DND-41 (cell line): ENCODE data around the gene TBX22.

Experiments
- ATAC-seq: fragments of 200-7000 bp; cut with Tn5 transposase; 3 replicates; pipeline ENCODE4 v1.9.1; 2021; ENCODE audit warnings: low read depth; ENCODE audit not compliant: insufficient read depth
- DNase-seq: peaks from one replicate; pipeline ENCODE4 v3.0.0-alpha.2; 2020
- H2AFZ ChIP-seq: 2 replicates; pipeline ENCODE4 v1.6.0; 2012; ENCODE audit warnings: low read depth, low read length
- H3K27ac ChIP-seq: 2 replicates; pipeline ENCODE4 v1.5.1; 2012; ENCODE audit warnings: low read length, inconsistent platforms
- H3K27me3 ChIP-seq: fragments of 200-600 bp; sonication (generic); 2 replicates; pipeline ENCODE4 v1.6.0; 2012; ENCODE audit warnings: low read length, mild to moderate bottlenecking, inconsistent platforms; ENCODE audit not compliant: insufficient read depth, poor library complexity
- H3K36me3 ChIP-seq: 2 replicates; pipeline ENCODE4 v1.5.1; 2012; ENCODE audit warnings: low read length, inconsistent platforms; ENCODE audit not compliant: insufficient read depth
- H3K4me1 ChIP-seq: 2 replicates; pipeline ENCODE4 v1.5.1; 2012; ENCODE audit warnings: mild to moderate bottlenecking, low read length; ENCODE audit not compliant: insufficient read depth
- H3K4me2 ChIP-seq: 2 replicates; pipeline ENCODE4 v1.6.0; 2012; ENCODE audit warnings: mild to moderate bottlenecking, moderate library complexity, low read length, inconsistent platforms; ENCODE audit not compliant: insufficient read depth
- H3K4me3 ChIP-seq, 2 experiments: fragments of 200-600 bp in 1 of 2; shearing (Covaris generic) in 1 of 2; 2 replicates each; pipeline ENCODE4 v1.5.1; 2012 to 2016; ENCODE audit warnings: inconsistent platforms in 2 of 2, low read length in 2 of 2, mild to moderate bottlenecking in 2 of 2, low read depth in 1 of 2, moderate library complexity in 1 of 2
- H3K79me2 ChIP-seq: 2 replicates; pipeline ENCODE4 v1.6.0; 2012; ENCODE audit warnings: low read length, inconsistent platforms; ENCODE audit not compliant: insufficient read depth
- H3K9ac ChIP-seq: 2 replicates; pipeline ENCODE4 v1.6.0; 2012; ENCODE audit warnings: low read depth, mild to moderate bottlenecking, inconsistent platforms, low read length, moderate library complexity
- H3K9me3 ChIP-seq: 2 replicates; pipeline ENCODE4 v1.5.1; 2012; ENCODE audit warnings: low read length, moderate library complexity, mild to moderate bottlenecking, inconsistent platforms; ENCODE audit not compliant: insufficient read depth, severe bottlenecking
- H4K20me1 ChIP-seq: 2 replicates; pipeline ENCODE4 v1.6.0; 2012; ENCODE audit warnings: low read length; ENCODE audit not compliant: insufficient read depth
- EZH2 ChIP-seq: IDR thresholded peaks from 3 replicates; pipeline ENCODE4 v1.6.1; 2012; ENCODE audit warnings: borderline replicate concordance, low read depth, mild to moderate bottlenecking, moderate library complexity, low read length, inconsistent platforms; ENCODE audit not compliant: severe bottlenecking
- TF ChIP-seq, protein P1 (sequence below): IDR thresholded peaks from 2 replicates; pipeline ENCODE4 v1.5.1; 2012; ENCODE audit warnings: borderline replicate concordance, low read length, moderate library complexity, mild to moderate bottlenecking; ENCODE audit not compliant: poor library complexity, severe bottlenecking; ENCODE audit errors: extremely low read depth

Gene TBX22

DNA sequence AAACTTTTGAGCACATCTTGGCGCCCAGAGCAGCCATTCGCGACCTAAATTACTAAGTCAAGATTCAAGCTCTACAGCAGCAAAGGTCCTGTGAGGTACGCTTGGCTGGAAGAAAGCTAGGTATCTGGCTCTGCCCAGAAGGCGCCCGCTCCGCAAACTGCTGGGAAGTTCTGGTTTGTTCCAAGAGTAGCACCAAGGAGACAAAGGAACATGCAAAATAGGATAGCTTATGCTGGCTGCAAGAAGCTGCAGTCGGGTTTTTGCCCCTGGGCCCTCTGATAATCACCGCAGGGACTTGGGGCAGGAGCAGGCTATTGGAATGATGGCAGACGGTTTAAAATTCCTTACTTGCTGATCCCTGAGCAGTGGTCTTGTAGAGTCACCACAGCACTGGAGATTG lies 3.0 kb upstream of the TBX22 start:
- H3K79me2 ChIP-seq, result no peaks in the 10 kb centered on the region
- H3K36me3 ChIP-seq, result no peaks in the 10 kb centered on the region
- no peak overlapping the region for H3K27ac ChIP-seq
- no peak overlapping the region for H3K4me2 ChIP-seq
- no peak overlapping the region for H2AFZ ChIP-seq
- TF ChIP-seq, protein P1, sequence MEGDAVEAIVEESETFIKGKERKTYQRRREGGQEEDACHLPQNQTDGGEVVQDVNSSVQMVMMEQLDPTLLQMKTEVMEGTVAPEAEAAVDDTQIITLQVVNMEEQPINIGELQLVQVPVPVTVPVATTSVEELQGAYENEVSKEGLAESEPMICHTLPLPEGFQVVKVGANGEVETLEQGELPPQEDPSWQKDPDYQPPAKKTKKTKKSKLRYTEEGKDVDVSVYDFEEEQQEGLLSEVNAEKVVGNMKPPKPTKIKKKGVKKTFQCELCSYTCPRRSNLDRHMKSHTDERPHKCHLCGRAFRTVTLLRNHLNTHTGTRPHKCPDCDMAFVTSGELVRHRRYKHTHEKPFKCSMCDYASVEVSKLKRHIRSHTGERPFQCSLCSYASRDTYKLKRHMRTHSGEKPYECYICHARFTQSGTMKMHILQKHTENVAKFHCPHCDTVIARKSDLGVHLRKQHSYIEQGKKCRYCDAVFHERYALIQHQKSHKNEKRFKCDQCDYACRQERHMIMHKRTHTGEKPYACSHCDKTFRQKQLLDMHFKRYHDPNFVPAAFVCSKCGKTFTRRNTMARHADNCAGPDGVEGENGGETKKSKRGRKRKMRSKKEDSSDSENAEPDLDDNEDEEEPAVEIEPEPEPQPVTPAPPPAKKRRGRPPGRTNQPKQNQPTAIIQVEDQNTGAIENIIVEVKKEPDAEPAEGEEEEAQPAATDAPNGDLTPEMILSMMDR, result no peak
- no peak for TF ChIP-seq EZH2
- no peak for ATAC-seq
- no peaks in the 10 kb centered on the region for H3K4me1 ChIP-seq
- H3K9me3 ChIP-seq, result no peaks in the 10 kb centered on the region
- H3K27me3 ChIP-seq, result no peaks in the 10 kb centered on the region
- no peak overlapping the region for H3K9ac ChIP-seq
- H3K4me3 ChIP-seq, result no peak overlapping the region
- no peaks in the 10 kb centered on the region for H4K20me1 ChIP-seq
- no peak for DNase-seq

DNA sequence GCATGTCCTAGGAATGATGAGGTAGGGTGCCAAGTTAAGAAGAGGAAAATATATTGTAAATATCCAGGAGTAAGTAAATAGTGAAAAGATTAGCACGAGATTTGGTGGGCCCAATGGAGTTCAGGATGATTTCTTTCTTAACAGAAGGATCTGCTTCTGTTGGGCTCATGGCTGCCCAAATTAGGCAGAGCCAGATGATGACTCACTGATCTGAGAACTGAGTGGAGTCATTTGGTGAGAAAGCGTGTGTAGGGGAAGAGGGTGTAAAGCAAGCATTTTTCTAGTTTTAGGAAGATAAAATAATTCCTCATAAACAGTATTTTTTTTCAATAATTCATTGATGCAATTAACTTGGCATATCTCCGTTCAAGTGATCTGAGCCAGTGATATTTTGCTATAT lies 1.6 kb downstream of the TBX22 start:
- TF ChIP-seq, protein P1, result no peak
- no peak for TF ChIP-seq EZH2
- Histone ChIP-seq H3K9me3 (no peaks in the 10 kb centered on the region), H3K4me1 (no peaks in the 10 kb centered on the region), H3K27ac (no peak overlapping the region), H3K27me3 (no peaks in the 10 kb centered on the region), H3K36me3 (no peaks in the 10 kb centered on the region), H3K79me2 (no peaks in the 10 kb centered on the region), H3K9ac (no peak overlapping the region), H2AFZ (no peak overlapping the region), H4K20me1 (no peaks in the 10 kb centered on the region), H3K4me2 (no peak overlapping the region), H3K4me3 (no peak overlapping the region)
- no peak for DNase-seq
- ATAC-seq, result no peak

DNA sequence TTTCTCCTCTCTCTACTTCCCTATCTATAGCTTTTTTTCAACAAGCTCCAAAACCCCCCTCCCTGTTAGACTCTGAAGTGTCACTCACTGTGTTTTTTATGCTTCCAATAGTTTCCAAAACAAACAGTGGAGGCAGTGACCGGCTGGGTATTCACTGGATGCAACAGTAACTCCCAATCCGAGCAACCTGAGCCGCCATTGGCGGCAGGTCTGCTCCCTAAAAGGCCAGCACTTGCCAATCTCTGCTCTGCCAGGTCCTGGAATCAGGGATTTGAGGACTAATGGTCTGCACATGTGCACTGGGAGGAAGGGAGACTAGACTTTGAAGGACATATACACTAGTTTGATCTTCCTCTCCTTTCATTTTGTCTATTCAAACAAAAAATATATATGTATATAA lies 7.1 kb downstream of the TBX22 start:
- Histone ChIP-seq H3K9ac (no peak overlapping the region), H2AFZ (no peak overlapping the region), H3K4me2 (no peak overlapping the region), H3K9me3 (no peaks in the 10 kb centered on the region), H3K27ac (no peak overlapping the region), H3K4me3 (no peak overlapping the region), H4K20me1 (no peaks in the 10 kb centered on the region), H3K27me3 (no peaks in the 10 kb centered on the region), H3K79me2 (no peaks in the 10 kb centered on the region), H3K4me1 (no peaks in the 10 kb centered on the region), H3K36me3 (no peaks in the 10 kb centered on the region)
- ATAC-seq (no peak), DNase-seq (no peak)
- TF ChIP-seq, protein P1, result no peak
- no peak for TF ChIP-seq EZH2

DNA sequence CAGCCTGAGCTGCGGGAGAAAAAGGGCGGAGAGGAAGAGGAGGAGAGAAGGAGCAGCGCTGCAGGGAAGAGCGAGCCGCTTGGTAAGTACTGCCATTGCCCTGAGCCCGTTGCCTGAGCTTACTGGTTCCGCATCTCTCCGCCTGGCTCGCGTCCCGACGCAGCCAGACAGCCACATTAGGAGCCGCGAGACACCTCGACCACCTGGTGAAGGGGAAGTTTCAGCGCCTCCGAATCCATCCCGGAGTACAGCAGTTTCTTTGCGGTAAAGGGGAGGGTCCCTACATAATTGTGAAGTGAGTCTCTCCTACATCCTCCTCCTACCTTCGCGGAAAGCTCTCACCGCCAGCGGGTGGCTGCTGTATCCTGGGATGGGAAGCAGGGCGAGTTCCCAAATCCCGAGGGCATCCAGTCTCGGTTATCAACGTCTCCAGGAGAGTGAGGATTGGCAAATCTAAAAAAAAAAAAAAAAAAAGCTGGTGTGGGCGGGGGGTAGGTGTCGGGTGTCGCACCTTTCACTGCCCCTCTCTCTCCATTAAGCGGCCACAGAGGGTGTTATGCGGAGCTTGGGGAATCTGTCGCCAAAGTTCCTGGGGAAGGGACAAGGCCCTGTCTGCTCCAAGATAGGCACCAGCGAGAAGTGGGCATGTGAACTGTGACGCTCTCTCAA lies 7.9 kb downstream of the TBX22 start:
- H3K27me3 ChIP-seq, result no peaks in the 10 kb centered on the region
- H4K20me1 ChIP-seq, result no peaks in the 10 kb centered on the region
- no peak overlapping the region for H3K9ac ChIP-seq
- H3K9me3 ChIP-seq, result no peaks in the 10 kb centered on the region
- no peak overlapping the region for H3K4me3 ChIP-seq
- H3K4me2 ChIP-seq, result no peak overlapping the region
- no peak for DNase-seq
- ATAC-seq, result no peak
- TF ChIP-seq, protein P1, result no peak
- no peak for TF ChIP-seq EZH2
- H2AFZ ChIP-seq, result no peak overlapping the region
- H3K27ac ChIP-seq, result no peak overlapping the region
- no peaks in the 10 kb centered on the region for H3K79me2 ChIP-seq
- no peaks in the 10 kb centered on the region for H3K4me1 ChIP-seq
- H3K36me3 ChIP-seq, result no peaks in the 10 kb centered on the region
